Karpas-422 (cell line): ENCODE results near the gene CRYBG2. TPM values are rescaled to one million over a fixed set of nuclear protein-coding genes. Genes with fewer than 3 reads are reported as not detected.

Source experiments
- DNase-seq: peaks from one replicate; pipeline ENCODE4 v3.0.0-alpha.2; 2015
- H2AFZ ChIP-seq: fragments of 200-600 bp; sonication (generic); 2 replicates; pipeline ENCODE4 v1.6.1; 2014; ENCODE audit warnings: antibody characterized with exemption, low read length, mixed read lengths
- H3K27ac ChIP-seq: fragments of 200-600 bp; sonication (generic); 2 replicates; pipeline ENCODE4 v1.5.1; 2014; ENCODE audit warnings: mild to moderate bottlenecking, low read length, moderate library complexity
- H3K27me3 ChIP-seq: fragments of 200-600 bp; sonication (generic); 2 replicates; pipeline ENCODE4 v1.6.1; 2014; ENCODE audit warnings: low read length, mixed read lengths
- H3K36me3 ChIP-seq: fragments of 200-600 bp; sonication (generic); 2 replicates; pipeline ENCODE4 v1.6.1; 2014; ENCODE audit warnings: low read length, mixed read lengths; ENCODE audit not compliant: insufficient read depth
- H3K4me1 ChIP-seq: fragments of 200-600 bp; sonication (generic); 2 replicates; pipeline ENCODE4 v1.6.1; 2014; ENCODE audit warnings: mild to moderate bottlenecking, low read length, mixed read lengths
- H3K4me2 ChIP-seq: fragments of 200-600 bp; sonication (generic); 2 replicates; pipeline ENCODE4 v1.6.1; 2014; ENCODE audit warnings: low read length, low read depth, mild to moderate bottlenecking; ENCODE audit not compliant: poor library complexity, severe bottlenecking
- H3K4me3 ChIP-seq: fragments of 200-600 bp; sonication (generic); 2 replicates; pipeline ENCODE4 v1.5.1; 2014; ENCODE audit warnings: mild to moderate bottlenecking, antibody characterized with exemption, low read length, mixed read lengths
- H3K79me2 ChIP-seq: fragments of 200-600 bp; sonication (generic); 2 replicates; pipeline ENCODE4 v1.6.1; 2014; ENCODE audit warnings: mild to moderate bottlenecking, low read length, mixed read lengths
- H3K9ac ChIP-seq: fragments of 200-600 bp; sonication (generic); 2 replicates; pipeline ENCODE4 v1.6.0; 2014; ENCODE audit warnings: low read length
- H3K9me2 ChIP-seq: fragments of 200-600 bp; sonication (generic), shearing (Covaris generic); replicated peaks from 2 replicates; pipeline ENCODE4 v1.6.0; 2014; ENCODE audit warnings: mild to moderate bottlenecking, low read length, moderate library complexity; ENCODE audit not compliant: insufficient read depth
- H3K9me3 ChIP-seq: fragments of 300-700, 200-600 bp; sonication (generic); 2 replicates; pipeline ENCODE4 v1.6.1; 2014; ENCODE audit warnings: low read length, mixed read lengths
- H4K20me1 ChIP-seq: fragments of 200-600 bp; sonication (generic); 2 replicates; pipeline ENCODE4 v1.6.1; 2014; ENCODE audit warnings: mild to moderate bottlenecking, antibody characterized with exemption, low read length, low read depth; ENCODE audit not compliant: insufficient read depth
- total RNA-seq: library from RNA; depleted of rRNA; stranded (reverse); fragments of >200 nt; shearing (Covaris generic); gene quantifications from 2 replicates; pipeline ENCODE4 v1.2.3, GENCODE V29; 2014; ENCODE audit warnings: low replicate concordance

Gene CRYBG2
- total RNA-seq, 1 experiment from 2014 or later: not detected

DNA sequence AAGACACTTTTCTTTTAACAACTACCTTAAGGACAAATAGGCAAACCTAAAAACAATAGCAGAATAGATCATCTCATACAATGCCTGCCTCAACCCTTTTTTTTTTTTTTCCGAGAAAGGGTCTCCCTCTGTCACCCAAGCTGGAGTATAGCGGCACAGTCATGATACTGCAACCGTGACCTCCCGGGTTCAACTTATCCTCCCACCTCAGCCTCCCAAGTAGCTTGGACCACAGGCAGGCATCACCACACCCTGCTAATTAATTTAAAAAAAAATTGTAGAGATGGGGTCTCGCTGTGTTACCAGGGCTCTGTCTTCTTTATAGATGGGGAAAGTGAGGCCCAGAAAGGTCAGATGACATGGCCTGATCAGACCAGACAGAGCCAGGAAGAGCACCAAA is 66.1 kb downstream of the CRYBG2 start:
- Histone ChIP-seq H2AFZ (no peak overlapping the region), H3K27ac (peak overlapping the region; percentile 98), H4K20me1 (no peaks in the 10 kb centered on the region), H3K4me1 (peaks cover 100% of the 10 kb centered on the region), H3K9me3 (no peaks in the 10 kb centered on the region), H3K9ac (peak overlapping the region; percentile 85), H3K36me3 (no peaks in the 10 kb centered on the region), H3K4me2 (peak overlapping the region; percentile 62), H3K79me2 (no peaks in the 10 kb centered on the region), H3K4me3 (peak overlapping the region; percentile 13; the same call in 1 of the 2 replicates), H3K27me3 (no peaks in the 10 kb centered on the region), H3K9me2 (no peaks in the 10 kb centered on the region)
- DNase-seq: no peak

DNA sequence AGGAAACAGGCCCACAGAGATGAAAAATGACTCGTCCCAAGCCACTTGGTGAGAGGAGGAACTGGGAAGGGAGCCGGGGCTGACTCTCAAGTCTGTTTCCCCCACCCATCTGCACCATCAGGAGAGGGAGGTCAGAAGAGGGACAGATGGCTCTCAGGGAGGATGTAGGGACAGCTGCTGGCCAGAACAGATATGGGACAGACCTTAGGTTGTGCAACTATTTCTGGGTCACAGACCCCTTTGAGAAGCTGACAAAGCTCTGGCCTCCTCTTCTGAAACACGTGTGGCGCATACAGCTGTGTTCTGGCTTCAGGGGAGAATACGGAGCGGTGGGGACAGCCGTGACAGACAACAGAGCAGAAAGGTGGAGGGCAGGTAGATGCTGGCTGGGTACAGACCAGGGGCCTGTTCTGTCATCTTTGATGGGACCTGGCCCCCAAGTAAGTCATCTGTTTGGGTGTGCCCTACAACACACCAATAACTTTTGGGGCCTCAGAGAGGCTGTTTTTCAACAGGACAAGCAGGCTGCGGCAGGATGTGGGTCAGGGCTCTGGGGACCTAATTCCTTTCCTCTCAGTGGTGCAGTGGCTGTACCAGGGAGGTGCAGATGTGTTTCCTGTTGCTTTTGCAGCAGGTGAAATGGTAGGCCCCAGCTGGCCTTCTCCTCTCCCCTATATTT is 66.8 kb downstream of the CRYBG2 start:
- no peaks in the 10 kb centered on the region for H3K9me2 ChIP-seq
- peak overlapping the region; percentile 13; the same call in 1 of the 2 replicates for H3K4me3 ChIP-seq
- no peaks in the 10 kb centered on the region; the same call in 1 of the 2 replicates for H3K36me3 ChIP-seq
- no peaks in the 10 kb centered on the region for H3K9me3 ChIP-seq
- H3K9ac ChIP-seq: peak overlapping the region; percentile 85
- peaks cover 100% of the 10 kb centered on the region for H3K4me1 ChIP-seq
- no peaks in the 10 kb centered on the region for H4K20me1 ChIP-seq
- H2AFZ ChIP-seq: no peak overlapping the region
- H3K27me3 ChIP-seq: no peaks in the 10 kb centered on the region
- peak; percentile 82 for DNase-seq
- H3K27ac ChIP-seq: peak overlapping the region; percentile 98
- H3K79me2 ChIP-seq: no peaks in the 10 kb centered on the region
- peak overlapping the region; percentile 62 for H3K4me2 ChIP-seq

DNA sequence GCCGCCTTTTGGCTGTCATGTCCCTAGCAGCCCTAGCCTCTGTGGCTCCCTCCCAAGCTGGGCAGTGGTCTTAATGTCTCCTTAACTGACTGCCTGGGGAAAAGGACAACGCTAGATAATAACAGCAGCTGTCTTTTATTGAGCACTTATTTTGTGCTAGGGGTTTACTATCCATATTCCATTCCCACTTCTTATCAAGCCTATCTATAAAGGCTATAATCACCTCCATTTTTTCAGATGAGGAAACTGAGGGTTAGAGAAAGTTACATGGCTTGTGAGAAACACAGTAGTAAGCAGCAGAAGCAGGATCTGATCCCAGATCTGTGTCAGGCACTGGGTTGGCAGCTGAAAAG is 67.9 kb downstream of the CRYBG2 start:
- H4K20me1 ChIP-seq: no peaks in the 10 kb centered on the region
- DNase-seq: no peak
- peak overlapping the region; percentile 9 for H3K9ac ChIP-seq
- no peak overlapping the region for H3K4me3 ChIP-seq
- H3K4me1 ChIP-seq: peaks cover 100% of the 10 kb centered on the region
- H2AFZ ChIP-seq: no peak overlapping the region
- H3K27me3 ChIP-seq: no peaks in the 10 kb centered on the region
- H3K9me2 ChIP-seq: no peaks in the 10 kb centered on the region
- H3K79me2 ChIP-seq: peaks cover 3% of the 10 kb centered on the region; the same call in 1 of the 2 replicates
- H3K36me3 ChIP-seq: peaks cover 3% of the 10 kb centered on the region
- H3K27ac ChIP-seq: peak overlapping the region; percentile 98
- peak overlapping the region; percentile 83 for H3K4me2 ChIP-seq
- H3K9me3 ChIP-seq: no peaks in the 10 kb centered on the region

DNA sequence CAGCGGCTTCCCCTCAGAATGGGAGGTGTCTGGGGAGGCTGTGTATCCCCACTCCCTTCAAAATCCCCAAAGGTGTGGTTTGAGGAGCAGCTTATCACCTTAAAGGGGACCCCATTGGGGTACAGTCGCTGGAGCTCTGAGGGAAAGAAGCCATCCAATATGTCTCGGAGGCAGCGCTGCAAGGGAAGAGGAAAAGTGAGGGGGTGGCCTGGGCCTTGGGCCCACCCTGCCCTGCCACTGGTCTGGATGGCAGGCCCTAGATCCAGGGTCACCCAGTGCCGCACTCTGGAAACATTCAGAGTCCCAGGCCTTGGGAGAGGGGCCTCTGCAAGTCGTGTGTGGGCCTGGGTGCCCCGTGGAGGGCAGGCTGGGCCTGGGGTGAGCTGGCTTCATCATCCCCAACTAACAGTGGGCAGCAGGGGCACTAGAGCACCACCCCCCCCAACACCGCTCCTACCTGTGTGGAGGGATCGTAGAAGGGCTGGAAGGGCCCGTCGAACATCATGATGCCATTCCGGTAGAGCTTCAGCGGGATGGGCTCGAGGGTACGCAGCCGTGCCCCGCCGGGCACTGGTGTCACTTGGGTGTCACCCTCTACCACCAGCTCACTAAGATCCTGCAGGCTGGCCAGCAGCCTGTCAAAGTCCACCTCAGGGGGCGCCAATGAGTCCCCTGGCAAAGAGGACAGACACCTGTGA is 68.4 kb downstream of the CRYBG2 start:
- Histone ChIP-seq H3K4me1 (peaks cover 100% of the 10 kb centered on the region), H3K4me3 (peak overlapping the region; percentile 53), H3K79me2 (peaks cover 8% of the 10 kb centered on the region), H3K27ac (peak overlapping the region; percentile 98), H3K36me3 (peaks cover 4% of the 10 kb centered on the region), H2AFZ (no peak overlapping the region), H3K27me3 (no peaks in the 10 kb centered on the region), H3K9me3 (no peaks in the 10 kb centered on the region), H3K9ac (peak overlapping the region; percentile 73), H4K20me1 (no peaks in the 10 kb centered on the region), H3K9me2 (no peaks in the 10 kb centered on the region), H3K4me2 (peak overlapping the region; percentile 83)
- peak; percentile 90 for DNase-seq

DNA sequence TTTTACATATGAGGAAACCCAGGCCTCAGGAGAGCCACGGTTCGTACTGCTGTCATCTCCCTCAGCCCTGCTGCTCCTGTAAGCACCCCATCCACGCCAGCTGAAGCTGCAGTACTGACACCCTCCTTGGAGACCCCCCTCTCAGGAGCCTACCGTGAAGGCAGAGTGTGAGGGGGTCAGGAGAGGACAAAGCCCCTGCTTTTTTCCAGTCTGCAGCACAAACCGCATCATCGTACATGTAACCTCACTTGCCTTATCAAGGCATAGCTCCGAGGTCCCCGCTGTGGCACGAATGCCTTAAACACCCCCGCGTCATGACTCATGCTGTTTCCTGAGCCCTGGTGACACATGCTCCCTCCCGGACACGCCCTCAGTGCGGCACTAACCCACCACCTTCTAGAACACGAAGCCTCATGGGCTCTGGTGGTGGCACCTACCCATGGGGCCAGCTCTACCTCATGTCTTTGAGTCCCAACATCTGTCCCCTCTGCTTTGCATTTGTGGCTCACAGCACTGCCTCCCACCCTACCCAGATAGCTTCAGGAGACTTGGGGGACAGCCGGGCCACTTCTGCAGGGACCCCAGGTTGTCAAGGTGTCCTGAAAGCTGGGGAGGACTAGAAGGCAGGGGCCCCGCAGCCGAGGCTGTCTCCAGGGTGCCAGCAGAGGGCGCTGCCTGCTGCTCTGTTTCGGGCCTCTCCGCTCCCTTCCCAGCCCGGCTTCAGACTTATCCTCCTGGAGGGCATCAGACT is 69.2 kb downstream of the CRYBG2 start:
- Histone ChIP-seq H3K4me2 (peak overlapping the region; percentile 83), H3K36me3 (peaks cover 4% of the 10 kb centered on the region), H4K20me1 (no peaks in the 10 kb centered on the region), H3K9me3 (no peaks in the 10 kb centered on the region), H3K4me3 (peak overlapping the region; percentile 53; the same call in 1 of the 2 replicates), H3K9me2 (no peaks in the 10 kb centered on the region), H3K79me2 (peaks cover 14% of the 10 kb centered on the region), H3K27me3 (no peaks in the 10 kb centered on the region), H3K9ac (peak overlapping the region; percentile 73), H3K4me1 (peaks cover 94% of the 10 kb centered on the region), H2AFZ (no peak overlapping the region), H3K27ac (peak overlapping the region; percentile 98)
- peak; percentile 96 for DNase-seq

DNA sequence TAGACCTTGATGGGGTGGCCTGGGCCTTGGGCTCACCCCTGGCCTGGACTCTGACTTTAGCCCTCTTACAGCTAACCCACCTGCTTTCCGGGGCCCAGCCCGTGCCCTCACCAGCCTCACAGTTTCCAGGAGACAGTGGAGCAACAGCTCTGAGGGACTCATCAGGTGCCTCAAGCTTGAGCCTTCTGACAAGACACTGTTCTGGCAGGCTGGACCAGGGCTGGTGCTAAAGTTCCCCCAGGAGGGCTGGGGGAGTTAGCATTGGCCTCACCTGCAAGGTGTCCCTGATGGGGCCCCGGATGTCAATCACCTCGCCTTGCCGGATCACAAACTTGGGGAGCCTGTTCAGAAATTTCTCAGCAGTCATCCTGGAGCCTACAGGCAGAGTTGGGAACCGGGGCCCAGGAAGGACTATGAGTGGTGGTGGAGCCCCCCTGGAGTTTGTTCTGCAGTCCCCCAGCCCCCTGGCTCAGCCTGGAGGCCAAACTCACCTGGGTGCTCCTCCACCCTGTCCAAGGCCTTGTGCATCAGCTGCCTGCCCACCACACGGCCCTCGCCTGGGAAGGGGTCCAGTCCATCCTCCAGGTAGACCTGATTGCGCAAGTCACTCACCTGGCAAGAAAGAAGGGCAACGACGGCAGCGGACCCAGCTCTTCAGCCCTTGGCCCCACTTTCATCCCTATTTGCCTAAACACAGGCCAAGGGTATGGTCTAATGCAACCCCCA is 69.9 kb downstream of the CRYBG2 start:
- Histone ChIP-seq H3K9ac (peak overlapping the region; percentile 73), H3K4me3 (peak overlapping the region; percentile 53), H3K9me3 (no peaks in the 10 kb centered on the region), H3K27ac (peak overlapping the region; percentile 98), H4K20me1 (no peaks in the 10 kb centered on the region), H3K4me2 (peak overlapping the region; percentile 83), H3K4me1 (peaks cover 92% of the 10 kb centered on the region), H3K36me3 (peaks cover 4% of the 10 kb centered on the region), H3K27me3 (no peaks in the 10 kb centered on the region), H3K79me2 (peaks cover 20% of the 10 kb centered on the region), H2AFZ (no peak overlapping the region), H3K9me2 (no peaks in the 10 kb centered on the region)
- peak; percentile 69 for DNase-seq

DNA sequence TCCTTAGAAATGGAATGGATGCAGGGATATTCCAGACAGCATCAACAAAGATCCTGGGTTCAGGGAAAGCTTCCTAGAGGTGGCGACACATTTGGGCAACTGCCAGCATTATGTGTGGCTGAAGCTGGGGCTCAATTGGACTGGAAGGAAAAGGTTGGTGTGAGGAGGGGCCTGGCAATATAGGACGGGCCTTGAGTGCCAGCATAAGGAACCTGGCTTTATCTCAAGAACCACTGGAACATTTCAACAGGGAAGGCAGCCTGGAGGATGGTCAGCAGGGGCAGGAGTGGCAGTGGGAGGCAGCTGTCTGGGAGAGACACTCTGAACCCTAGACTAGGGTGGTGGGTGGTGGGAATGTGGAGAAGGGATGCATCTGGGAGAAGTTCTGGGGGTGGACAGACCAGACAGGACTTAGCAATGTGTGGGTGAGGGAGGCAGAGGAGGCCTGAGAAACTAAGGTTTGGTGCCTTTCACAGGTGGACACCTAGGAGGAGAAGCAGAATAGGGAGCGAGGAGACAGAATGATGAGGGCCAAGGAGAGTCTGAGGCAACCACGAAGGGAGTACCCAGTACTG is 70.6 kb downstream of the CRYBG2 start:
- Histone ChIP-seq H3K4me2 (peak overlapping the region; percentile 83), H3K9ac (peak overlapping the region; percentile 73), H3K27me3 (no peaks in the 10 kb centered on the region), H3K27ac (peak overlapping the region; percentile 98), H3K4me1 (peaks cover 92% of the 10 kb centered on the region), H3K36me3 (peaks cover 4% of the 10 kb centered on the region), H4K20me1 (no peaks in the 10 kb centered on the region), H3K9me2 (no peaks in the 10 kb centered on the region), H3K9me3 (no peaks in the 10 kb centered on the region), H2AFZ (no peak overlapping the region), H3K4me3 (peak overlapping the region; percentile 53; the same call in 1 of the 2 replicates), H3K79me2 (peaks cover 22% of the 10 kb centered on the region)
- DNase-seq: no peak
